ENCODE results near the gene PIEZO2.
"Not testable (repeated sequence)": the region's sequence is repeated elsewhere in the genome, so short reads cannot be mapped to it uniquely, and the experiment has no call there.

The PIEZO2 gene

GRCh38 chr18:10949655-10950054, 199.7 kb downstream of the PIEZO2 start:
- TF ChIP-seq ZNF274 (IDR thresholded peaks at IDR 0.05; ENCODE audit: low read depth, low read length): no peak
- no peak overlapping the region; the same call in 1 of the 2 replicates for H3K4me3 ChIP-seq (ENCODE audit: low read length)

GRCh38 chr18:10948421-10948820, 200.9 kb downstream of the PIEZO2 start:
- TF ChIP-seq ZNF274 (IDR thresholded peaks at IDR 0.05; ENCODE audit: low read depth, low read length): no peak
- H3K4me3 ChIP-seq (ENCODE audit: low read length): no peak overlapping the region

- no peak overlapping the region for H3K4me3 ChIP-seq (ENCODE audit: low read length)
- no peak for TF ChIP-seq ZNF274 (IDR thresholded peaks at IDR 0.05; ENCODE audit: low read depth, low read length)
These were observed 203.3 kb downstream of the PIEZO2 start for GRCh38 chr18:10946058-10946457.

GRCh38 chr18:10942998-10943397, 206.4 kb downstream of the PIEZO2 start:
- no peak for TF ChIP-seq ZNF274 (IDR thresholded peaks at IDR 0.05; ENCODE audit: low read depth, low read length)
- H3K4me3 ChIP-seq (ENCODE audit: low read length): no peak overlapping the region

- no peak overlapping the region for H3K4me3 ChIP-seq (ENCODE audit: low read length)
- no peak for TF ChIP-seq ZNF274 (IDR thresholded peaks at IDR 0.05; ENCODE audit: low read depth, low read length)
These were observed 209.5 kb downstream of the PIEZO2 start for GRCh38 chr18:10939822-10940221.

GRCh38 chr18:10937743-10938640, 211.4 kb downstream of the PIEZO2 start:
- no peak for TF ChIP-seq ZNF274 (IDR thresholded peaks at IDR 0.05; ENCODE audit: low read depth, low read length)
- H3K4me3 ChIP-seq (ENCODE audit: low read length): no peak overlapping the region

- H3K4me3 ChIP-seq (ENCODE audit: low read length): no peak overlapping the region
- no peak for TF ChIP-seq ZNF274 (IDR thresholded peaks at IDR 0.05; ENCODE audit: low read depth, low read length)
These were observed 213.0 kb downstream of the PIEZO2 start for GRCh38 chr18:10936176-10937053.

GRCh38 chr18:10935588-10935987, 213.8 kb downstream of the PIEZO2 start:
- no peak overlapping the region for H3K4me3 ChIP-seq (ENCODE audit: low read length)
- TF ChIP-seq ZNF274 (IDR thresholded peaks at IDR 0.05; ENCODE audit: low read depth, low read length): no peak

- not testable (repeated sequence) for H3K4me3 ChIP-seq (ENCODE audit: low read length)
These were observed 215.7 kb downstream of the PIEZO2 start for GRCh38 chr18:10933648-10934047.

- no peak overlapping the region for H3K4me3 ChIP-seq (ENCODE audit: low read length)
- no peak for TF ChIP-seq ZNF274 (IDR thresholded peaks at IDR 0.05; ENCODE audit: low read depth, low read length)
These were observed 219.3 kb downstream of the PIEZO2 start for GRCh38 chr18:10930076-10930475.

GRCh38 chr18:10928772-10929373, 220.5 kb downstream of the PIEZO2 start:
- no peak for TF ChIP-seq ZNF274 (IDR thresholded peaks at IDR 0.05; ENCODE audit: low read depth, low read length)
- H3K4me3 ChIP-seq (ENCODE audit: low read length): no peak overlapping the region

- H3K4me3 ChIP-seq (ENCODE audit: low read length): no peak overlapping the region; the same call in 1 of the 2 replicates
- no peak for TF ChIP-seq ZNF274 (IDR thresholded peaks at IDR 0.05; ENCODE audit: low read depth, low read length)
These were observed 221.2 kb downstream of the PIEZO2 start for GRCh38 chr18:10928011-10928771.

GRCh38 chr18:10927286-10927992, 221.9 kb downstream of the PIEZO2 start:
- H3K4me3 ChIP-seq (ENCODE audit: low read length): no peak overlapping the region; the same call in 1 of the 2 replicates
- no peak for TF ChIP-seq ZNF274 (IDR thresholded peaks at IDR 0.05; ENCODE audit: low read depth, low read length)

Measured in GM08714 (cell line).